ENCODE results near the gene APP.
A peak's percentile ranks its signal among the peaks of the same experiment; 100 is the strongest.

Gene APP

DNA sequence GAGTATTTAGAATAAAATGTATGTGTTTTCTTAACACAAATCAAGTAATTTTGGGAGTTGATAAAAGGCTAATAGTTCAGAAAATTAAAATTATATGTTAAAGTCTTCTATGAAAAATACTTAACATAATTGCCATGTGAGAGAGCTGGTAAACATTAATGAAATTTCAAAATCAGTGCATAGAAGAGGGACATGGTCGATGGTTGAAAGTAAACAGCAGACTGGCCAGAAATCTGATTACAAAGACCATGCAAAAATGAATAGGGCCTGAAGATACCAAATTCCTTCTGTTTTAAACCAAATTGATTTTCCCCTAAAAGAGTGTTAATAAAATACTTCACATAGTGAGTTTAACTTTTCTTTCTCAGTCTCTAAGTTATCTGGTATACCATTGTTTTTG, 307.5 kb downstream of the APP start:
- no peak for DNase-seq (ENCODE audit: low read depth)

DNA sequence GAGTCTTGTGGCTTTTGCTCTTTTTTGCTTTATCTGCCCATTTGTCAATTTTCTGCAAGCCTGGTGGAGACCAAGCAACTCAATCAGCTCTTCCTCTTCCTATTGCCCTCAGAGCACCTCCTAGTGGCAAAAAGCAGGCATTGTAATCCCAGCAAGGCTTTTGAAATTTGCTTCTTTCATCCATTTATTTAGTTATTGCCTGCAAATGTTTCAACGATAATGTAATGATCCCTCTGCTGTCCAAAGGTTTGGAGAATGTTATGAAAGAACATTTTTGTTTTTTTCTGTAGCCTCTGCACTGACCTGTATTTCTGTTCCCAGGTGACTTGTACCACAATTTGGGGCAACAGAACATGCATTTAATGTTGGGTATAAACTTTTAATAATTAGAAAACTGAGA, 308.0 kb downstream of the APP start:
- peak; percentile 20 for DNase-seq (ENCODE audit: low read depth)

DNA sequence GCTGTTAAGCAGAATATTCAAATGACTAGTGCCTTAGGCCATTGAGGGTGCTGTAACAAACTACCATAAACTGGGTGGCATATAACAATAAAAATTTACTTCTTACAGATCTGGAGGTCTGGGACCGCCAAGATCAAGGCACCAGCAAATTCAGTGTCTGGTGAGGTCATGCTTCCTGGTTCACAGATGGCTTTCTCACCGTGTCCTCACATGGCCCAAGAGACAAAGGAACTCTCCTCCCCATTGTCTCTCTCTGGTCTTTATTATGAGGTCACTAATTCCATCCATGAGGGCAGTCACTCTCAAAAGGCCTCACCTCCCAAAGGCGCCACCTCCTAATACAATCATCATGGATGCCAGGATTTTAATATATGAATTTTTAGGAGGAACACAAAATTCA, 308.5 kb downstream of the APP start:
- DNase-seq (ENCODE audit: low read depth): no peak

DNA sequence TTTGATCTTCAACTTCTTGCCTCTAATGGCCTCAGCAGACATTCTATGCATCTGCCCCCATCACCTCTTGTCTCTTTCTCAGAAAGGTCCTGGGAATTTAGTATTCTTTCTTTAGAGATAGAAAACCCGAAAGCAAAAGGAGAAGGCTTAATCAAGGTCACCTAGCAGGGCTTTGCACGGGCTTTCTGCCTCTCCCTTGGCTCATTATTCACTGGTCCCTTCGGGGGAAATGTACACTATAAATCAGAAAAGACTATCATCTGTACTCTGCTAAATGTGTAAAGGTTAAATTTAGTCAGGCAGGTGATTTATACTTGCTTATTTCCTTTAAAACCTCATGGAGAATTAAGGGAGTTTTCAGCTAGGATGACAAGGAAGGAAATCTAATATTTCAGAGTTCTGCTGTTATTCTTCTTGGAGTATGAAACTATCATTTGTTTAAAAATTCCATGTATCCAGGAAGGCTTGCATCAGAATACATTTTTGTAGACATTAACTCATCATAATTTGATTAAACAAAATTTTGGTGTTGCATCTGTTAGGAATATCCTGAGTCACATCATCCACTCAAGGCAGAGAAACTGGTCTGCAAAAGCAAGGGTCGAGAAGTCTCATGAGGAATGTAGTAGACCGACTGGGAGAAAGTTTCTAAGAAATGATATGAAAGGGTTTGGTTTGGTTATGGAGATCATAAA, 311.2 kb downstream of the APP start:
- no peak for DNase-seq (ENCODE audit: low read depth)

DNA sequence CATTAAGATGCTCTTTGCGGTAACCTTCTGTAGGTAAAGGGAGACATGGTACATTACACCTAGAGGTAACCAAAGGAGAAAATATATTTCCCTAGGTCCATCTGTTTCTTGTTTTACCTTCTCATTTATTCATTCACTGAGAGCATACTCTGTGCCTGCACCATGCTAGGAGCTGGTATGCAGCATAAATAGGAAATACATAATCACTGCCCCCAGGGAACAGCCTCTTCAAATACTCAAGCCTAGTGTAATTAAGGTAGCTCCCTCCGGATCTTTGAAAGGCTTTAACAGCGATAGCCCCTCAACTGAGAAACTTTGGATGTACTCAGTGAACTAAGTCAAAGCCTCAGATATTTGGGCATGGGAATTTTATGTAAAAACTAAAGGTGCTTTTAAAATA, 312.2 kb downstream of the APP start:
- no peak for DNase-seq (ENCODE audit: low read depth)

DNA sequence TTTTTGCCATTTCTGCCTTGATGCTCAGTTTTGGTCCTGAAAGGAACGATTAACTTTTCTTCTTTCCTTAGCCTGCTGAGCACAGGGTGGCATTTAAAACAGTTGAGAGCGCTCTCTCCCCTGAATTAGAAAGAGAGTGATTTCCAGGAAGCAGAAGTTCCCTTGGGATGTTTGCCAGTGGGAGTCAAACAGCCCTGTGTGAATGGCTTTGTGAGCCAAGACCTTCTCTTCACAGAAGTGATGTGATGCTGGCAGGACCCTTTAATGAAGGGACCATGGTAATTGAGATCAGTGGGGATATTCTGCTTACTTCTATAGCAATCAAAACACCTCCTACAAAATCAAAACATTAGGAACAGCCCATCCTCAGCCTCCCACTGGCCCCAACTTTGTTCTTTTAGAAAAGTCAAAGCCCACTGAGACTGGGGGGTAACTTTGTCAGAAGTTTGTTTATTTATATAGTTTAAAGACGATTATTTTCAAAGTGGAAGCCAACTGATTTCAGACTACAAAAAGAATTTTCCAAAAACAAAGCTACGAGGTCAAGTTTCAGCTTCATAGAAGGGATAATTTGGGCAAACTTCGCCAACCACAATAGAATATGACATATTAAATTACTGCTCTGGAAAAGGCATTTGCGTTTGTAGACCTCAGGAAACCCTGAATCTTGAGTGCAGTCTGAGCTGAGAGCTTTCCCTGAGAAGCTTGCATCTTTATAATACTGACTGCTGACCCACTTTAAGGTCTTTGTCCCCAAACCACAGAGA, 313.1 kb downstream of the APP start:
- no peak for DNase-seq (ENCODE audit: low read depth)

DNA sequence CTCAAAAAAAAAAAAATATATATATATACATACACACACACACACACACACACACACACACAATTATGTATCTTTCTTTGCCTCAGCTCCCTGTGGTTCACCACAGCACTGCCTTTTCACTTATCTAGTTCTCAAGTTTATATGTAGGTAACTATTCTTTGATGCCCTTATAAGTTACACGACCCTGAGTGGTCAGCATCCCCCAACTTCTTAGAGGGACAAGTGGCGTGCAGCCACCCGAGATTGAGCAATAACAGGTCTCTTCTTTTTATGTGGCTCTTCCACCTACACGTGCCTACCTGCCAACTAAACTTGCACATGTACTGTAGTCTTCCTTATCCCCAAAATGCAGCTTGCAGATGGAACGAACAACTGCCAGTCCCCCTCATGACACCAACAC, 315.0 kb downstream of the APP start:
- DNase-seq (ENCODE audit: low read depth): no peak

DNA sequence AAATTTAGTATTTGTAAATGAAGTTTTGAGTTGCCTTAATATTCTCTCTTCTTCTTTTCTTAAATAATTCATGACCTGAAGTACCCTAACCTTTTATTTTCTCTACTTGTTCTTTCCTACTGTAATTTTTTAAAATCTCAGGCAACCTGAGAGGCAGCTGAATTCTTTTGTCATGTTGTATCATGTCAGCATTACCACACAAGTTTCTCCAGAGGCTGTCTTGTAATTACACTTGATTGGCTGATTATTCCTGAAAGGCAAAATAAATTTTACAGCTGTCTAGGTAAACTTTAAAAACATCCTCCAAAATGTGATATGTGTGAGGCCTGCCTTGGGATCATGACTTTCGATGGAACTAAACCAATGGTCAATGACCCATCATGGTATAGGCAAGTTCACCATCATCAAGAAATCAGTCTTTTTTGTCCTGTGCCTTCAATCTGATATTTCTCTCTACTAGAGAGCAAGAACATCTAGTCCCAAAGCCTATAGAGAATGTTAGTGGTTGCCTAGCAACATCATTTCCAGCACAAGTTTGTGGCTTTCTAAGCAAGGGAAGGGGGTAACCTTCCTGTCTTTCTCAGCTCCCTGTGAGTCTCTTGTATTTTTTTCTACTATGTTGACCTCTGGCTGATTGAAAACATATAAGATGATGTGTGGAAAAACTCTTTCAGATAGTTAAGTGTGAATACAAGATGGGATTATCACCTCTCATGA, 320.3 kb downstream of the APP start:
- no peak for DNase-seq (ENCODE audit: low read depth)

DNA sequence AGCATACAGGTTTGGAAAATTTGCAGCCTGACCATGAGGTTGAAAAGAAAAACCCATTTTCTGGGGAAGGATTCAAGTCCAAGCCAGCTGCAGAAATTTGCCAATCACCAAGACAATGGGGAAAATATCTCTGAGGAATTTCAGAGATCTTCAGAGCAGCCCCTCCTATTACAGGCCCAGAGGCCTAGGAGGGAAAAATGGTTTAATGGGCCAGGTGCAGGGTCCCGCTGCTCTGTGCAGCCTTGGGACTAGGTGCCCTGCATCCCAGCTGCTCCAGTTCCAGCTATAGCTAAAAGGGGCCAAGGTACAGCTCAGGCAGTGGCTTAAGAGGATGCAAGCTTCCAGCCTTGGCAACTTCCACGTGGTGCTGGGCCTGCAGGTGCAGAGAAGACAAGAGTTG, 322.3 kb downstream of the APP start:
- DNase-seq (ENCODE audit: low read depth): no peak

DNA sequence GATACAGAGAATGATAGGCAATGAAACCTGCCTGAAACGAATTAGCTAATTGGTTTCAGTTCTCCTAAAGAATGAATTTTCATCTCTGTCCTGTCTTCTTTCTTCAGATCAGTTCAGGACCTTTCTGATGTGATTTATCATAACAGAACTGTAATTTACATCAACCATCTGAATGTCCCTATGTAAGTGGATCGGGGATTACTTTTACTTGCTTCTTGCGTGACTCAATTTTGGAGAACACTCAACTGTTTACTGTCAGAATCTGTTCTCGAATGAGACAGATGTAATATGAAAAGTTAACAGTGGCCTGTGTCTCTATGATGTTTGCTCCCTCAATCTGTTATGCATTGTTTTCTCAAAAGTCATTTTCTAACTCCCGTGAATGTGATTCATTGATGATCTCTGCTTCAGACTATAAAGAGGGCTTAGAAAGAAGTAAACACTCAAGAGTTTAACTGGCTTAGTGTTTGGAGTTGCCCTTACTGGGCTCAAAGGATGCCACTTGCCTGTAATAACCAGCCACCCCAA, 324.8 kb downstream of the APP start:
- DNase-seq (ENCODE audit: low read depth): no peak

DNA sequence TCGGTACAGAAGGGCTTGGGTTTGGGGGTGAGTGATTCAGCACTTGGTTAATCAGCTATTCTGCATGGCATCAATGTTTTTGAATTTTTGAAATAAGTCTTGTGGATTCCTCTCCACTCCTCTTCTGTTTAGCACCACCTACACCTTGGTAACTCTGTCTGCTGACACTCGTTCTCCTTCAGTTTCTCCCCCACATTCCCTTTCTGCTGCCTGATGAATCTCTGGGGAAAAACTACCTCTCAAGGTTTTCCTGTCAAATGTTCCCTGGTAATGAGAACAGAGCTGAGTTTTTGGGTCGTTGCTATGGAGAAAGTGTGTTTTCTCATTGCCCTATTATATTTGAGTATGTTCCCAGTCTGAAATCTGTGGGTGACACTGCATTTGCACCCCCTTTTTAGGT, 327.6 kb downstream of the APP start:
- DNase-seq (ENCODE audit: low read depth): no peak

DNA sequence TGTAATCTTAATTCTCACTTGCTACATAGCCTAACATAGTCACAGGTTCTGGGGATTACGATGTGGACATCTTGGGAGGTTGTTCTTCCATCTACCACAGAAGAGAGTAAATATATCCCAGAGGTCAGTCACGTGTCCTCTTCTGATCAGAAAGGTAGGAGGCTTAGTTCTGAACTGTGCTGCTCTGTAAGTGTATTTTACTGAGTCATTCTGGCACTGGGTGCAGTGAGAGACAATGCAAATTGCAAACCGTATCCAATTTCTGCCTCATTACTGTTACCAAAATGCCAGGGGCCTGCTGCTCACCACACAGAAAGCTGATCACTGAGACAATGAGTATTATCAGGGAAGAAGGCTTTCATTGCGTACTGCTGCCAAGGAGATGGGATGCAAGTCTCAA, 331.8 kb downstream of the APP start:
- DNase-seq (ENCODE audit: low read depth): no peak

DNA sequence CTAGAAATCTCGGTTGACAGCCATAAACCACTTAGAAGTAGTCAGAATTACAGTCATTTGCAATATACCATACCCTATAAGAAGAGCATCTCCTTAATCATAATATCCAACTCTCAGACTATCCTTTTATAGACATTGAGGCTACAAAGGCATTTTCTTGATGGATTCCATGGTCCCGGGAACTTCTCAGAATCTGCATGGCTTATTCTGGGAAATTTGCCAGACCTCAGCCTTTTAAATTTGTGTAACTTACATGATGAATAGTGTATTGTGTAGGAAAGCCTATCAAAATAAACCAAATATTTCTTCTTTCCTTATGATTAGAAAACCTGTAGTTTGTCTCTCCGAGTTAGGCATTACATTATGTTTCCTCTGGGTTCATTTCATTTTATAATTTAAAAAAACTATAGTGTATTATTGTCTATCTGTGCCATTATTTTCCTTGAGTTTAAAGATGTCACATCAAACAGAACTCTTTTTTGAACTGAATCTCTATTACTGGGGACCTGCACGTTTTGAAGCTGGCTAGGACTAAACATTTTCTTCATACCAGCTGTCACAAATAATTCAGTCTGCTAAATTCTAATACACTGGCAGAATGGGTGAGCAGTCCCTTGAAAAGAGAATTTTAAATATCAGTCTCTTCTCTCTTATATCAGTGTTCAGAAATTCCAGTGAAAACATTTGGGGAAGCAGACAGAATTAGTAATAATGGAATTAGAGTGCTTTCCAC, 332.9 kb downstream of the APP start:
- peak; percentile 62 for DNase-seq (ENCODE audit: low read depth)

DNA sequence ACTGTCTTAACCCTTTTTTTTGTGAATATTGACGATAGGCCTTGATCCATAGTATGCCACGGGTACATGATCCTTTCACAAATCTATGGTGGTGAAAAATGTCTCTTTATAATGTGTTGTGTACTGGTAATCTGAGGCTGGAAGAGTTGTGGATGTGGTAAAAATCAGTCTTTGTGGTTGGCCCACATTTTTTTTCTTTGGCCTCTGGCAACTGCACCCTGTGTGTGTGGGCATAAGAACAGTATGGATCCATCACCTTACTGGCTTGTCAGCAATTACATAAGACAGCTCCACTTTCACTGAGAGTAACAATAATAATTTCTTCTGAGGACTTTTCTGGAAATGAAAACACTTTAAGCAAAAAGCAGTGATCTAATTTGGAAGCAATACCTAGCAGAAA, 334.2 kb downstream of the APP start:
- DNase-seq (ENCODE audit: low read depth): no peak

DNA sequence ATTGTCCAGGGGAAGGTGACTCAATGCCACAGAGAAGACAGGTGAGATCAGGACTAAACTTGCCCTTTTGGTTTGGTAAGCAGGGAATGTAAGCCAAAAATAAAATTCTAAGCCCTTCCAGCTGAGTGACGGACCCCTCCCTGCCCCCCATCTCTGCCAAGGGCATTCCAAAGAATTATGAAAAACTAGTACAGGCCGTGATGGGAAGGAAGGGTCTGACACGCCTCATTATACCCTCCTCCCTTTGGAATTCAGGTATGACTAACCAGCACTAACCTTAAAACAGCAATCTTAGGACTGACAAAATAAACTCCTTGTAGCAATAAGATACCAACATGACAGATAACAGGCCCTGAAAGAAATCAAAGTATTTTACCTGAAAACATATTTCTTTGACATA, 336.2 kb downstream of the APP start:
- no peak for DNase-seq (ENCODE audit: low read depth)

DNA sequence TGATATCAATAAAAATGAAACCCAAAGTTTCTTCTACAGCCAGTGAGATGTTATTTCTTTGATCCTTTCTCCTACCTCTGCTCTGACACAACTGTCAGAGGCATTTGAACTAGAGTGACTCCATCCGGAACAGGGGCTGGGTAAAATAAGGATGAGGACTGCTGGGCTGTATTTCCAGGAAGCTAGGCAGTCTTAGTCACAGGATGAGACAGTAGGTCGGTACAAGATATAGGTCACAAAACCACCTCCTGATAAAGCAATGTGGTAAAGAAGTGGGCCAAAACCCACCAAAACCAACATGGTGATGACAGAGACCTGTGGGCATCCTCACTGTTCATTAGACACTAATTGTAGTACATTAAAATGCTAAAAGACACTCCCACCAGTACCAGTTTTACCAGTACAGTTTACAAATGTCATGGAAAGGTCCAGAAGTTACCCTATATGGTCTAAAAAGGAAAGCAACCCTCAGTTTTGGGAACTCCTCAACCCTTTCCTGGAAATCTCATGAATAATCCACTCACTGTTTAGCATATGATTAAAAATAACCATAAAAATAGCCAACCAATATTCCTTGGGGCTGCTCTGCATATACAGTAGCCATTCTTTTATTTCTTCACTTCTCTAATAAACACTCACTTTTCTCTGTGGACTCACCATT, 339.1 kb downstream of the APP start:
- DNase-seq (ENCODE audit: low read depth): no peak

All from stromal cell of bone marrow (primary cell).